GM21526 (cell line): ENCODE measurements around the gene ZRSR2.
"Not testable (repeated sequence)": the region's sequence is repeated elsewhere in the genome, so short reads cannot be mapped to it uniquely, and the experiment has no call there.

ENCODE experiments used
- ATAC-seq: cut with Tn5 transposase; IDR thresholded peaks from one replicate; pipeline ENCODE4 v1.9.1; 2021; ENCODE audit warnings: moderate library complexity; ENCODE audit not compliant: unreplicated experiment, low FRiP score

Gene ZRSR2

GRCh38 chrX:15790769-15791290 lies 546 bp downstream of the ZRSR2 start:
- ATAC-seq = peak; percentile 34

DNA sequence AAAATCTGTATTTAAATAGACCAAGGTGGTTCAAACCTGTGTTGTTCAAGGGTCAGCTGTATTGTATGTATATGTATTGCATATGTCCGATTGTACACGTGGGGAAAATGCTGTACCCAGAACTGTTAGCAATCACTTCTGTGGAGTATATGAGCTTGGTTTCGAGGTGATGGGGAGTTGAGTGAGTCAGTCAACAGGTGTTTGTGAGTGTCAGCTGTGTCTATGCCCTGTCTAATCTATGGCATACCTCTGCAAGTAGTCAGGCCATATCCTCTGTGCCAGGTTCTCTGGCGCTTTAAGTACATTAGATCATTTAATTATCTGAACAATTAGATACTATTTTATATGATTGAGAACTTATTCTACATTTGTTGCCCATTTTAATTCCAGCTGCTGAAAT lies 7.4 kb downstream of the ZRSR2 start:
- no peak for ATAC-seq

DNA sequence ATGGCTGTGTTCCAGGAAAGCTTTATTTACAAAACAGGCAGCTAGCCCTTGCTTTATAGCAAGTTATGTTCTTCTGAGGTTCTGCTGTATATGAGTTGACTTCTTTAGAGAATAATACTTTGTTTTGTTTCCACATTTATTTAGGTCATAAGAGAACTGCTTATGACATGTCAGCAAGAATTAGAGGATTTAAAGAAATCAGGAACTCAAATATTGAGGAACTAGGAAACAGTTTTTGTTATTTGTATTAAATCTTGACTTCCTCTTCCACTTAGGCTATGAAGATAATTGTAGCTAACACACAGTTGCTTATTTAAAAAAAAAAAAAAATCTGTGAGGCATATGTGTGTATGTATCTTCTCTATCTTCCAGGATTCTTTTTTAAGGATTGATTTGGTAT lies 14.3 kb downstream of the ZRSR2 start:
- ATAC-seq = no peak

- no peak for ATAC-seq
Measured at GRCh38 chrX:15808254-15808653, 18.0 kb downstream of the ZRSR2 start.

GRCh38 chrX:15812192-15812938 lies 22.1 kb downstream of the ZRSR2 start:
- no peak for ATAC-seq

DNA sequence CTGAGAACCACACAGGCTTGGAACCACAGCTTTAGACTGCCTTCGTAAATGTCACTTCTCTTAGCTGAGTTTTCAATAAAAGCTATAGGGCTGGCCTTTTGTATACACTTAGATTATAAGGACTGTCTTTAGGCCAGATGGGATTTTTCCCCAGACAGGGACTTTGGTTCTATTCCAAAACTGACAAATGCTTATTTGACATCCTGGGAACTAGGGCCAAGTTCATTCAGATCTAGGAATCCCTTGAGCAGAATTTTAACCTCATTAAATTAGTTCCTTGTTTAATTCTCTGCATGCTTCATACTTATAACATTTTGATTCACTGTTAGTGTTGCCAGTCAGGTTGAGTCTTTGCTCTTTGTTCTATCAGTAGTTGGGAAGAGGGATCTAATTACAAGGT lies 23.1 kb downstream of the ZRSR2 start:
- ATAC-seq = no peak

DNA sequence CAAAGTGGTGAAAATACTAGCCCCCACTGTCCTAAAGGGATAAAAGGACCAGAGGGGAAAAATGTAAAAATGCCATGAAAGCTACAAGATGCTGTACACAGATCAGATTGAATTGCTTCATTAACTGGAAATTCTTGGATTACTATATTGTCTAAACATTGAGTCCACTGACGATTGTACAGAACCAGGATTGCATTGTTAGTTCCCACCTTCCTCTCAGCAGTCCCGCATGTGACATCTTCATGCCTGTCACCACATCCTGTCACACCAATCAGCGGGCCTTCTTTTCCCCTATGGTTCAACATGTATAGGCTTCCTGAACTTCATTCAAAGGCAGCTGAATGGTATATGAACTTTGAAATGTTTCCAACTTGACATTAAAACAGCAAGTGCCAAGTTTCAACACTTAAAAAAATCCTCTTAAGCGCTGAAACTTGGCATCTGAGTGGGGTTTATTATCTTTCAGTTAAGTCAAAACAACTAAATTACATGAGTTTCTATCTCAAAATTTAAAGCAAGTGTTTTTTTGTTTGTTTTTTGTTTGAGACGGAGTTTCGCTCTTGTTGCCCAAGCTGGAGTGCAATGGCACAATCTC lies 24.6 kb downstream of the ZRSR2 start:
- ATAC-seq = no peak

DNA sequence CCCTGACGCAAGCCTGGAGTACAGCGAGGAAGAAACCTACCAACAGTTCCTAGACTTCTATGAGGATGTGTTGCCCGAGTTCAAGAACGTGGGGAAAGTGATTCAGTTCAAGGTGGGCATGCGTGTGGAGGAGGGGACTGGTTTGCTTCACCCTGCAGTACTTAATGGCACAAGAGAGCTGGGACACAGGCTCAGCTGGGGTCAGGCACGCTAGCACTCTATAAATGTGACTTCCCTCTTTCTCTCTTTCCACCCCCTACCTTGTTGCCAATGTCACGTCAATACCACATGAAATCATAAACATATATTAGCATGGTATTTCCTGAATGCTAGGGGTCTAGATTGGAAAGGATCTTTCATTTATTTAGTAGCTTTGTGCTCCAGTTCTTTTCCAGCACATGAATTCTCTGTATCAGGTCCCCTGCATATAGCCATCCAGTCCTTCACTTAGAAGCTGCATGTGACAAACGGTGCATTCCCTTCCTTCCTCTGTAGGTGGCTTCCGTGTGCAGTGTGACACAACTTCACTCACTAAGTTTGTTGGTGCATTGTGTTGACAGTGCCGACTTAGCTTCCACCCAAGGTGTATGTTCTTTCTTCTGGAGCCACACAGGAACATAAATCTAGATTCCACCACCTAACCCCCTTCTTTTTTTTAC lies 25.6 kb downstream of the ZRSR2 start:
- peak; percentile 81 for ATAC-seq

DNA sequence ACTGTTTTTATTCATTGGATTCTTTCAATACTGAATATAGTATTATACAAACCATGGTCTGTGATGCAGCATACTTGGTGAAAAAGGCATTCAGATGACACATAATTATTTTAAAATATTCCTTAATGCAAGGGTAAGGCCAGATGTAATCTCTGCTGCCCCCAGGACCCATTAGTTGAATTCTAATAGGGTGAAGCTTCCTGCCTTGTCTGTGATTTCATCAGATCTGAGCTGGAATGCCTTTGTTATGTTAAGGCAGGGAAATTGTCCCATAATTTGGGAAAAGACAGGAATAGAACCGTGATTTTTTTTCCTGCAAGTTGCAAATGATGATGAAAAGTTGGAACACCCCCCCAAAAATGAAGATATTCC lies 26.1 kb downstream of the ZRSR2 start:
- no peak for ATAC-seq

DNA sequence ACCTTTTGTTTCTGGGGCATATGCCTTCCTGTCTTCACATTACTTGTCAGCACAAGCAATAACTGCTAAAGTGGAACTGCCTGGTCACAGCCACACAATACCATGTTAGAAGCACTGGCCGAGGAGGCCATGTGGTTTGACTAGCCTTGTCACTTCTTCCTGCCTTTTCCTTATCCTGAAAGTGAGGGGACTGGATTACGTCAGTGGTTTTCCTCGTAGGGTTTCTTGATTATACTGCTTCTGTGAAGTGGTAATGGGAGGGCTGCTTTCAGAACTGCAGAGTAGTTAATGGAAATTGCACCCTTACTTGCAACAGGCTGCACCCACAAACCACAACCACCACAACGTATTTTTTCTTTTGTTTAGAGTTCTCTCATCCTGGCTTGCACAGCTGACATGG lies 26.6 kb downstream of the ZRSR2 start:
- ATAC-seq = no peak

DNA sequence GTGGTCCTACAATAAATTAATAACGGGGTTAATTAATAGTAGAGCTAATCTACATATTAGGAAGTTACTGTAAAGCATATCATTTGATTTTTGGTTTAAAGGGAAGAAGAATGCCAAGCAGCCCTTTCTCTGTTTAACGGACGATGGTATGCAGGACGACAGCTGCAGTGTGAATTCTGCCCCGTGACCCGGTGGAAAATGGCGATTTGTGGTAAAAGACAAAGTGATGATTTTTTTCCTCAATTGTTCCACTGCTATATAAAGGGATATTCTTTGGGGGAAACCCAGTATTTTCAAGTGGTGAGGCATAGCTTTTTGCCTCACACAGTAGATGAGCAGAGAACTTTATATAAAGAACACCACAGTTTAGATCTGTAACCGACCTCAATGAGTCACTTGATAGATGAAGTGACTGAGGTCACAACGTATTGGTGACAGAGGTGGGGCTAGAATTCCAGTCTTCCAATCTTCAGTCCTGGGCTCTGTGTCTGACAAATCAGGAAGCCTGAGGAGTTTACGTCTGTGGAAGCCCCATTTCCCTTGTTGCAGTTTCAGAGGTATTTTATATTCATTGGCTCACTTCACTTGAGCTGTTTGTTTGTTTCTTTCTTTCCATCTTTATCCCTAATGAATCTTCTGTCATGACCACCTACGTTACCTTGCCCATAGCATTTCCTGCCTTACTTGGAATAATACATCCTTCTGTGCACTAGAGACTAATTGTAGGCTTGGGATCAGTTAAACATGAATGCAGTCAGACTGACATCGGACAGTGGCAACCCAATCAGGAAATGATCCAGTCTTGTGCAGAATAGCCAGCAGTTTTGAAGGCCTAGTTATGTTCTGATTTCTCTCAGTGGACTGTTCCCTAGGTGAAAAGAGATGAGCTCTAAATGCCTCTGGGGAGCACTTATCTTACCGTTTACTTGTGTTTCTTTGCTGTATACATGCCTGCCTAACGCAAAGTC lies 30.1 kb downstream of the ZRSR2 start:
- no peak for ATAC-seq

DNA sequence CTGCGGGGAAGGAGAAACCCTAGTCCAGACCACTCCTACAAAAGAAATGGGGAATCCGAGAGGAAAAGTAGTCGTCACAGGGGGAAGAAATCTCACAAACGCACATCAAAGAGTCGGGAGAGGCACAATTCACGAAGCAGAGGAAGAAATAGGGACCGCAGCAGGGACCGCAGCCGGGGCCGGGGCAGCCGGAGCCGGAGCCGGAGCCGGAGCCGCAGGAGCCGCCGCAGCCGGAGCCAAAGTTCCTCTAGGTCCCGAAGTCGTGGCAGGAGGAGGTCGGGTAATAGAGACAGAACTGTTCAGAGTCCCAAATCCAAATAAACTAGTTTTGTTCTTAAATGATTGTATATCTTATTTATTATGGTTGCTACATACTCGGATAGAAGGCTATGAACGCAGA lies 32.6 kb downstream of the ZRSR2 start:
- ATAC-seq = no peak

DNA sequence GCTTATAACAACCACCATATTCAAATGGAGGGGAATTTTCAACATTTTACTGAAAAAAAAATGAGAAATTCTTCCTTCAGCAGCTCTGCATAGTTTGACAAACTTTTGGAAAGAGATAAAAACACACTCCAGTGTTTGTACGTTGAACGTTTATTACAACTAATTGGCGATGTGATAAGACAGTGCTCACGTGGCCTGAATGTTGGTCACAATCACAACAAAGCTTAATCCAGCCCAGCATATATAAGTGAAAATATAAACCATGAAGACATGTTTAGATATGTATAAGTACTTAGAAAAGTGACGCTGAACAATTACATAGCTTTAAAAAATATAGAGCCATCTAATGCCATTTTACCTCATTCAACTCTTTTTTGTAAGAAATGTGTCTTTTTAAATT lies 35.7 kb downstream of the ZRSR2 start:
- no peak for ATAC-seq

DNA sequence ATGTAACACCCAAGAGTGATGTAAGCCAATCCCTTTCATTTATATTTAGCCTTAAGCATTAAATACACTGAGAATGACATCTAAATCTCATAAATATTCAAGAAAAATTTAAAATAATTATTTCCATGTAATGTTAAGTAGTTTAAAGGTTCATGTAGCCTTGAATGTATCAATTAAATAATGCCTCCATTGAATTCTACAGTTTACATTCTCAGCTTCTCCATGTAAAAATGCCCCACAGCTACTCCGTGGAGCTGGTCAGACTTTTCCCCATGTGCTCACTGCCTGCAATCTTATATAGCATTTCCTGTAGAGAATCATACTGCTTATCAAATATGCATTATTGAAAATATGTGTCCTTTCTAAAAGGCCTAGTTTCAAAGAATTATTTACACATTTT lies 38.9 kb downstream of the ZRSR2 start:
- no peak for ATAC-seq

DNA sequence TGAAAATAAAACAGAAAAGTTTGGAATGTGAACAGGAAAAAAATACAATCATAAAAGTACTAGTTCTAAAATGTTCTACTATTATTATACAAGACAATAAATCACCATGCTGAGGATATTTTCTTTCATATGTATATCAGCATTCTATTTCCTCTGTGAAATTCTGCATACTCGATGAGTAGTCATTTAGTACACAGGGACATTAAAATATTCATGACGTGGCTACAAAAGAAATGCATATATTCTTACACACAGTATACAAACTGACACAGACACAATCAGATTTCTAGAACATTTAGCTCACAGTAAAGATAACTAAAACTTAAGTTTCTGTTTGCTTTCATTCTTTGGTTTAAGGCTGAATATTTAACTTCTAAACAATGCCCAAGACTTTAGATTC lies 41.1 kb downstream of the ZRSR2 start:
- not testable (repeated sequence) for ATAC-seq

GRCh38 chrX:15834053-15834452 lies 43.8 kb downstream of the ZRSR2 start:
- no peak for ATAC-seq

GRCh38 chrX:15834827-15835595 lies 44.7 kb downstream of the ZRSR2 start:
- ATAC-seq = no peak

GRCh38 chrX:15838017-15838416 lies 47.7 kb downstream of the ZRSR2 start:
- no peak for ATAC-seq

GRCh38 chrX:15841853-15842516 lies 51.7 kb downstream of the ZRSR2 start:
- ATAC-seq = no peak
